ENCODE results near the gene SLC22A1. TPM values are rescaled to one million over a fixed set of nuclear protein-coding genes. Genes with fewer than 3 reads are reported as not detected.

SLC22A1 gene
- total RNA-seq (1 to 10 TPM in 1 of 9 donors, under 1 TPM in 4, not detected in 4; 0.29 to 1.4 (median 0.42) TPM), polyA plus RNA-seq (under 1 TPM; 0.10 to 0.23 TPM)
- long read RNA-seq, donor 1, partial matches to known transcripts: 0 of 1 reads
- long read RNA-seq, donor 1, other reads (novel, unspliced or antisense): 1 of 1 reads
- long read RNA-seq, donor 2: 0 reads
- long read RNA-seq, donor 3, partial matches to known transcripts: 0 of 1 reads
- long read RNA-seq, donor 3, other reads (novel, unspliced or antisense): 1 of 1 reads

- H3K27me3 ChIP-seq: no peaks in the 10 kb centered on the region
- WGBS, 4 donors: 77 to 84% (median 82%) methylated on average over 8 of the region's 8 CpGs
- no peak within 1 kb of the TSS for H3K4me3 ChIP-seq
- DNase-seq (no peak), ATAC-seq (no peak)
- no peak within 1 kb of the TSS for H3K27ac ChIP-seq
- intact Hi-C loops (cut with DNase I): no loop called here
- H3K9me3 ChIP-seq: peaks cover 0 to 5% (median 0%) of the 10 kb centered on the region in 12 donors
- H3K4me1 ChIP-seq: no peaks in the 10 kb centered on the region
- H3K36me3 ChIP-seq: peaks cover 0 to 4% (median 0%) of the 10 kb centered on the region in 9 donors
- TF ChIP-seq POLR2A (IDR thresholded peaks at IDR 0.05) (no peak), CTCF (IDR thresholded peaks at IDR 0.05) (no peak)
These were observed at the start of gene SLC22A1 for GRCh38 chr6:160121558-160121957. SLC22A1 (plus strand) TSS chr6:160121815; CDS start chr6:160121936, 121 bp downstream.

GRCh38 chr6:160073272-160073671 is 48.3 kb upstream of the SLC22A1 start:
- DNase-seq (no peak), ATAC-seq (no peak)
- Histone ChIP-seq H3K4me3 (no peak overlapping the region), H3K36me3 (peaks cover 0 to 100% (median 99%) of the 10 kb centered on the region in 9 donors), H3K4me1 (no peaks in the 10 kb centered on the region), H3K27ac (no peak overlapping the region), H3K27me3 (no peaks in the 10 kb centered on the region), H3K9me3 (no peaks in the 10 kb centered on the region)
- TF ChIP-seq POLR2A (IDR thresholded peaks at IDR 0.05) (no peak), CTCF (IDR thresholded peaks at IDR 0.05) (no peak)
- intact Hi-C loops (cut with DNase I): no loop called here
- WGBS, 4 donors: 89 to 91% (median 91%) methylated on average over 5 to 9 of the region's 9 CpGs

GRCh38 chr6:160076009-160076408 is 45.6 kb upstream of the SLC22A1 start:
- Histone ChIP-seq H3K27ac (no peak overlapping the region), H3K36me3 (peaks cover 0 to 100% (median 99%) of the 10 kb centered on the region in 9 donors), H3K9me3 (no peaks in the 10 kb centered on the region), H3K4me1 (no peaks in the 10 kb centered on the region), H3K27me3 (no peaks in the 10 kb centered on the region), H3K4me3 (no peak overlapping the region)
- intact Hi-C loops (cut with DNase I): no loop called here
- TF ChIP-seq CTCF (IDR thresholded peaks at IDR 0.05) (no peak), POLR2A (IDR thresholded peaks at IDR 0.05) (no peak)
- DNase-seq: no peak
- WGBS, 4 donors: 94 to 97% (median 96%) methylated on average over 5 of the region's 5 CpGs
- no peak for ATAC-seq

- H3K4me1 ChIP-seq: no peaks in the 10 kb centered on the region
- peaks cover 0 to 100% (median 99%) of the 10 kb centered on the region in 9 donors for H3K36me3 ChIP-seq
- WGBS, 4 donors: 87 to 94% (median 90%) methylated on average over 5 of the region's 5 CpGs
- no peaks in the 10 kb centered on the region for H3K9me3 ChIP-seq
- DNase-seq (no peak), ATAC-seq (no peak)
- H3K27me3 ChIP-seq: no peaks in the 10 kb centered on the region
- TF ChIP-seq CTCF (IDR thresholded peaks at IDR 0.05) (no peak), POLR2A (IDR thresholded peaks at IDR 0.05) (no peak)
- intact Hi-C loops (cut with DNase I): no loop called here
- H3K4me3 ChIP-seq: no peak overlapping the region
- no peak overlapping the region for H3K27ac ChIP-seq
These were observed 44.6 kb upstream of the SLC22A1 start for GRCh38 chr6:160077024-160077423.
